ENCODE measurements around the gene ITGB6.

ITGB6 gene

GRCh38 chr2:160239436-160239835 lies 39.4 kb upstream of the ITGB6 start:
- TF ChIP-seq, protein P1, sequence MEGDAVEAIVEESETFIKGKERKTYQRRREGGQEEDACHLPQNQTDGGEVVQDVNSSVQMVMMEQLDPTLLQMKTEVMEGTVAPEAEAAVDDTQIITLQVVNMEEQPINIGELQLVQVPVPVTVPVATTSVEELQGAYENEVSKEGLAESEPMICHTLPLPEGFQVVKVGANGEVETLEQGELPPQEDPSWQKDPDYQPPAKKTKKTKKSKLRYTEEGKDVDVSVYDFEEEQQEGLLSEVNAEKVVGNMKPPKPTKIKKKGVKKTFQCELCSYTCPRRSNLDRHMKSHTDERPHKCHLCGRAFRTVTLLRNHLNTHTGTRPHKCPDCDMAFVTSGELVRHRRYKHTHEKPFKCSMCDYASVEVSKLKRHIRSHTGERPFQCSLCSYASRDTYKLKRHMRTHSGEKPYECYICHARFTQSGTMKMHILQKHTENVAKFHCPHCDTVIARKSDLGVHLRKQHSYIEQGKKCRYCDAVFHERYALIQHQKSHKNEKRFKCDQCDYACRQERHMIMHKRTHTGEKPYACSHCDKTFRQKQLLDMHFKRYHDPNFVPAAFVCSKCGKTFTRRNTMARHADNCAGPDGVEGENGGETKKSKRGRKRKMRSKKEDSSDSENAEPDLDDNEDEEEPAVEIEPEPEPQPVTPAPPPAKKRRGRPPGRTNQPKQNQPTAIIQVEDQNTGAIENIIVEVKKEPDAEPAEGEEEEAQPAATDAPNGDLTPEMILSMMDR (conservative IDR thresholded peaks at IDR 0.05; ENCODE audit: low read depth, low read length), result no peak
- no peak overlapping the region for H3K4me3 ChIP-seq (ENCODE audit: low read length)
- no peak for DNase-seq (ENCODE audit: low read depth)

- H3K4me3 ChIP-seq (ENCODE audit: low read length), result no peak overlapping the region
- no peak for DNase-seq (ENCODE audit: low read depth)
- TF ChIP-seq, protein P1 (conservative IDR thresholded peaks at IDR 0.05; ENCODE audit: low read depth, low read length), result no peak
These were observed 38.3 kb upstream of the ITGB6 start for GRCh38 chr2:160238392-160238791.

- no peak overlapping the region for H3K4me3 ChIP-seq (ENCODE audit: low read length)
- TF ChIP-seq, protein P1 (conservative IDR thresholded peaks at IDR 0.05; ENCODE audit: low read depth, low read length), result no peak
- DNase-seq (ENCODE audit: low read depth), result no peak
These were observed 32.9 kb upstream of the ITGB6 start for GRCh38 chr2:160232905-160233475.

GRCh38 chr2:160229591-160229990 lies 29.5 kb upstream of the ITGB6 start:
- no peak for DNase-seq (ENCODE audit: low read depth)
- TF ChIP-seq, protein P1 (conservative IDR thresholded peaks at IDR 0.05; ENCODE audit: low read depth, low read length), result no peak
- H3K4me3 ChIP-seq (ENCODE audit: low read length), result no peak overlapping the region

DNA sequence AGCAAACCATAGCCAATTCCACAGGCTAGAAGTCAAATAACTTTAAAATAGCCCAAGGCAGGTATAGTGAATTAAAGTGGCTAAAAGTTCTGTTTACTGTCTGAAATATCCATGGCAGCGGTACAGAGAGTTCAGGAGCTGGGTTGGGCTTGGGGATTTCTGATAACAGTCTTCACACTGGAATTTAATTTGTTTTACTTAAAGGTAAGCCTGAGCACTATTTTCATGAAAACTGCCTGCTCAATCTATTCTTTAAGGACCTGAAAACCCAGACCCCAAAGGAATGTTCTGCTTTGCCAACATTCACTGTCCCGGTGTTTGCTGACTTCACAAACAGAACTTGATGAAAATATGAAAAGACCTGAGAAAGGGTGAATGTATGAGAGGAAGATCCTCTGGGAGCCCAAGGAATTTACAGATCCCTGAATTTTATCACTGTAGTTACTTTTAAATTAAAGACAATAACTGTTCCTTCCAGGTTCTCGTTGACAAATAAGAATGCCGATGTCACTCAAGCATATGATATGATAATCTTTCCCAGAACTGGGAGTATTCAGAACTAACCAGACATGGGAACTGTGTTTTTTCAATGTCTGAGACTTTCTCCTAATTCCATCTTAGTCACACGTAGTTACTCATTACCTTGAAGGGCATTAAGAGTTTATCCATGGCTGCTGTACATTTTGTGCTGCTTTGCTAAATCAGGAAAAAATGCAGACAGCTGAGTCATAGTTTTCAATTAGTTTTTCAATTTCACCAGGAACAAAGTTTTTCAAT lies 28.3 kb upstream of the ITGB6 start:
- DNase-seq (ENCODE audit: low read depth), result peak; percentile 98
- H3K4me3 ChIP-seq (ENCODE audit: low read length), result no peak overlapping the region
- TF ChIP-seq, protein P1 (conservative IDR thresholded peaks at IDR 0.05; ENCODE audit: low read depth, low read length), result no peak

- TF ChIP-seq, protein P1 (conservative IDR thresholded peaks at IDR 0.05; ENCODE audit: low read depth, low read length), result no peak
- no peak overlapping the region for H3K4me3 ChIP-seq (ENCODE audit: low read length)
- DNase-seq (ENCODE audit: low read depth), result no peak
These were observed 27.3 kb upstream of the ITGB6 start for GRCh38 chr2:160227293-160227915.

All from retinal pigment epithelial cell (primary cell).